Measurements from ENCODE around the gene MST1. TPM values are rescaled to one million over a fixed set of nuclear protein-coding genes. Genes with fewer than 3 reads are reported as not detected.
A peak's percentile ranks its signal among the peaks of the same experiment; 100 is the strongest.
"Not testable (repeated sequence)": the region's sequence is repeated elsewhere in the genome, so short reads cannot be mapped to it uniquely, and the experiment has no call there.

The MST1 gene
- total RNA-seq, 1 donor from 2014 or later = 101 TPM

- DNase-seq (ENCODE audit: low spot score in 2 of 2, unreplicated experiment in 2 of 2) = no peak
- no peaks in the 10 kb centered on the region for H3K27me3 Mint-ChIP-seq (ENCODE audit: low read depth)
- no peak for TF ChIP-seq CTCF (IDR thresholded peaks at IDR 0.05; ENCODE audit: unreplicated experiment)
- no peak overlapping the region for H3K27ac Mint-ChIP-seq
- peaks cover 3% of the 10 kb centered on the region for H3K36me3 Mint-ChIP-seq
- H3K4me3 Mint-ChIP-seq = no peak overlapping the region
- no peaks in the 10 kb centered on the region for H3K9me3 Mint-ChIP-seq
- H3K4me1 Mint-ChIP-seq = no peaks in the 10 kb centered on the region
These were observed 13.4 kb upstream of the MST1 start for GRCh38 chr3:49702672-49703071.

- no peak overlapping the region for H3K4me3 Mint-ChIP-seq
- H3K36me3 Mint-ChIP-seq = peaks cover 1% of the 10 kb centered on the region
- no peaks in the 10 kb centered on the region for H3K9me3 Mint-ChIP-seq
- peak; percentile 29 for TF ChIP-seq CTCF (IDR thresholded peaks at IDR 0.05; ENCODE audit: unreplicated experiment)
- H3K4me1 Mint-ChIP-seq = no peaks in the 10 kb centered on the region
- no peak overlapping the region for H3K27ac Mint-ChIP-seq
- no peaks in the 10 kb centered on the region for H3K27me3 Mint-ChIP-seq (ENCODE audit: low read depth)
- no peak for DNase-seq (ENCODE audit: low spot score in 2 of 2, unreplicated experiment in 2 of 2)
These were observed 12.3 kb upstream of the MST1 start for GRCh38 chr3:49701388-49702077.

- no peaks in the 10 kb centered on the region for H3K4me1 Mint-ChIP-seq
- peaks cover 1% of the 10 kb centered on the region for H3K36me3 Mint-ChIP-seq
- no peak for TF ChIP-seq CTCF (IDR thresholded peaks at IDR 0.05; ENCODE audit: unreplicated experiment)
- no peak overlapping the region for H3K27ac Mint-ChIP-seq
- H3K9me3 Mint-ChIP-seq = no peaks in the 10 kb centered on the region
- no peak overlapping the region for H3K4me3 Mint-ChIP-seq
- no peak for DNase-seq (ENCODE audit: low spot score in 2 of 2, unreplicated experiment in 2 of 2)
- no peaks in the 10 kb centered on the region for H3K27me3 Mint-ChIP-seq (ENCODE audit: low read depth)
These were observed 11.3 kb upstream of the MST1 start for GRCh38 chr3:49700453-49701128.

GRCh38 chr3:49700014-49700413, 10.7 kb upstream of the MST1 start:
- DNase-seq (ENCODE audit: low spot score in 2 of 2, unreplicated experiment in 2 of 2) = no peak
- no peaks in the 10 kb centered on the region for H3K27me3 Mint-ChIP-seq (ENCODE audit: low read depth)
- TF ChIP-seq CTCF (IDR thresholded peaks at IDR 0.05; ENCODE audit: unreplicated experiment) = no peak
- H3K4me1 Mint-ChIP-seq = no peaks in the 10 kb centered on the region
- peaks cover 1% of the 10 kb centered on the region for H3K36me3 Mint-ChIP-seq
- no peaks in the 10 kb centered on the region for H3K9me3 Mint-ChIP-seq
- H3K27ac Mint-ChIP-seq = no peak overlapping the region
- H3K4me3 Mint-ChIP-seq = no peak overlapping the region

- H3K4me3 Mint-ChIP-seq = no peak overlapping the region
- no peak for DNase-seq (ENCODE audit: low spot score in 2 of 2, unreplicated experiment in 2 of 2)
- H3K27ac Mint-ChIP-seq = no peak overlapping the region
- TF ChIP-seq CTCF (IDR thresholded peaks at IDR 0.05; ENCODE audit: unreplicated experiment) = no peak
- H3K9me3 Mint-ChIP-seq = no peaks in the 10 kb centered on the region
- H3K27me3 Mint-ChIP-seq (ENCODE audit: low read depth) = no peaks in the 10 kb centered on the region
- H3K36me3 Mint-ChIP-seq = peaks cover 1% of the 10 kb centered on the region
- H3K4me1 Mint-ChIP-seq = no peaks in the 10 kb centered on the region
These were observed 10.2 kb upstream of the MST1 start for GRCh38 chr3:49699281-49699979.

- not testable (repeated sequence) for H3K9me3 Mint-ChIP-seq; H3K4me3 Mint-ChIP-seq; H3K36me3 Mint-ChIP-seq; H3K4me1 Mint-ChIP-seq; DNase-seq (ENCODE audit: low spot score in 2 of 2, unreplicated experiment in 2 of 2); H3K27ac Mint-ChIP-seq; H3K27me3 Mint-ChIP-seq (ENCODE audit: low read depth)
These were observed 6.2 kb upstream of the MST1 start for GRCh38 chr3:49695350-49696015.

GRCh38 chr3:49694409-49695070, 5.3 kb upstream of the MST1 start:
- H3K9me3 Mint-ChIP-seq; H3K4me3 Mint-ChIP-seq; H3K36me3 Mint-ChIP-seq; H3K27me3 Mint-ChIP-seq (ENCODE audit: low read depth); H3K27ac Mint-ChIP-seq; DNase-seq (ENCODE audit: low spot score in 2 of 2, unreplicated experiment in 2 of 2): not testable (repeated sequence)
- peaks cover 13% of the 10 kb centered on the region for H3K4me1 Mint-ChIP-seq

- not testable (repeated sequence) for H3K27ac Mint-ChIP-seq; DNase-seq (ENCODE audit: low spot score in 2 of 2, unreplicated experiment in 2 of 2); H3K27me3 Mint-ChIP-seq (ENCODE audit: low read depth); H3K9me3 Mint-ChIP-seq; H3K36me3 Mint-ChIP-seq
- Mint-ChIP-seq H3K4me3 (peak overlapping the region; percentile 95), H3K4me1 (peaks cover 32% of the 10 kb centered on the region)
These were observed 2.2 kb upstream of the MST1 start for GRCh38 chr3:49691481-49691880.
